ENCODE data around the gene ZFYVE19. TPM values are rescaled to one million over a fixed set of nuclear protein-coding genes. Genes with fewer than 3 reads are reported as not detected.

Gene ZFYVE19
- total RNA-seq, 1 donor from 2014 or later = 26.7 TPM

DNA sequence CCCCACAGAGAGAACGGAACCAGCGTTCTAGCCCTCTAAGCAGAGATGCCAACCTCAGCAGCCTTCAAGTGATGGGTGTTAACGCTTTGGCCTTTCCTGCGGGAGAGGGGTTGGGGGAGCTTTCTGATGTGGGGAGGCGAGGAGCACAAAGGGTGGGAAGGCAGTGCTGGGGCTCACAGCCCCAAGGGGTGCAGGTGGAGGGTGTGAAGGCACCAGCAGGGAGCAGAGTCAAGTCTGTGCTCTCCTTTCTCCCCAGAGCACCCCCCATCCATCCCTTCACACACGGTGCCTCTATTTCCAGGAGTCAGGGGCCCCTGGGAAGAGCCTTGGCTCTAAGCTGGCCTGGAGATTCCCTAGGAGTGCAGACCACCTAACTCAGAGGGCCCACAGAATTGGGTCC lies 33.0 kb upstream of the ZFYVE19 start:
- Histone ChIP-seq H3K27ac (no peak overlapping the region), H3K4me1 (peaks cover 22% of the 10 kb centered on the region), H3K36me3 (peaks cover 65% of the 10 kb centered on the region), H3K9me3 (no peaks in the 10 kb centered on the region), H3K27me3 (no peaks in the 10 kb centered on the region), H3K4me3 (no peak overlapping the region)
- ATAC-seq = no peak
- intact Hi-C loops (cut with DNase I) = no loop called here
- no peak for TF ChIP-seq CTCF (IDR thresholded peaks at IDR 0.05)
- no peak for DNase-seq

DNA sequence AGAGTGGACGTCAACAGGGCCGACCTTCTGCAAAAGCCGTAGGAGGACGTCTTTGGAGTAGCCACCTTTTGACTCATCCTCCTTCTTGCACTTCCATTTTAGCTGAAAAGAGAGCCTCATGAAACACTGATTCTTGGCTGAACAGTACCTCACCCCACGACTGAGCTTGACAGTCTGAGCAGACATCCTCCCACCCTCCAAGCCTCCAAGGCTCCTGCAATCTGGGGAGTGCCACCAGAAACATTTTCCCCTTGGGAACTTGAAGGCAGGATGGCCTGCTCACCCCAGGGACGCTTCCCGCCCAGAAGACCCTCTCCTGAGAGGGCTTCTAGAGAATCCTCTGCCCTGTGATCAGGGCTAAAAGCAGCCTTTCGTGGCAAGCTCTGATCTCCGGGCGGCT lies 31.9 kb upstream of the ZFYVE19 start:
- DNase-seq (no peak), ATAC-seq (no peak)
- no peak overlapping the region for H3K27ac ChIP-seq
- H3K4me1 ChIP-seq = peaks cover 11% of the 10 kb centered on the region
- TF ChIP-seq CTCF (IDR thresholded peaks at IDR 0.05) = no peak
- intact Hi-C loops (cut with DNase I) = no loop called here
- no peak overlapping the region for H3K4me3 ChIP-seq
- peaks cover 74% of the 10 kb centered on the region for H3K36me3 ChIP-seq
- no peaks in the 10 kb centered on the region for H3K27me3 ChIP-seq
- no peaks in the 10 kb centered on the region for H3K9me3 ChIP-seq

- Histone ChIP-seq H3K27ac (no peak overlapping the region), H3K27me3 (no peaks in the 10 kb centered on the region)
- intact Hi-C loops (cut with DNase I) = no loop called here
Observed at GRCh38 chr15:40775740-40776536, 31.0 kb upstream of the ZFYVE19 start.

GRCh38 chr15:40776537-40777141 lies 30.2 kb upstream of the ZFYVE19 start:
- peaks cover 74% of the 10 kb centered on the region for H3K36me3 ChIP-seq
- H3K9me3 ChIP-seq = no peaks in the 10 kb centered on the region
- H3K27ac ChIP-seq = no peak overlapping the region
- ATAC-seq = peak; percentile 92
- no peak for TF ChIP-seq CTCF (IDR thresholded peaks at IDR 0.05)
- peak; percentile 86 for DNase-seq
- intact Hi-C loops (cut with DNase I) = no loop called here
- peaks cover 10% of the 10 kb centered on the region for H3K4me1 ChIP-seq
- H3K4me3 ChIP-seq = no peak overlapping the region
- no peaks in the 10 kb centered on the region for H3K27me3 ChIP-seq

More at GRCh38 chr15:40775740-40776536, 31.0 kb upstream of the ZFYVE19 start:
- TF ChIP-seq CTCF (IDR thresholded peaks at IDR 0.05) = no peak
- no peaks in the 10 kb centered on the region for H3K9me3 ChIP-seq
- H3K36me3 ChIP-seq = peaks cover 74% of the 10 kb centered on the region
- ATAC-seq (no peak), DNase-seq (no peak)
- H3K4me1 ChIP-seq = peaks cover 10% of the 10 kb centered on the region
- no peak overlapping the region for H3K4me3 ChIP-seq

DNA sequence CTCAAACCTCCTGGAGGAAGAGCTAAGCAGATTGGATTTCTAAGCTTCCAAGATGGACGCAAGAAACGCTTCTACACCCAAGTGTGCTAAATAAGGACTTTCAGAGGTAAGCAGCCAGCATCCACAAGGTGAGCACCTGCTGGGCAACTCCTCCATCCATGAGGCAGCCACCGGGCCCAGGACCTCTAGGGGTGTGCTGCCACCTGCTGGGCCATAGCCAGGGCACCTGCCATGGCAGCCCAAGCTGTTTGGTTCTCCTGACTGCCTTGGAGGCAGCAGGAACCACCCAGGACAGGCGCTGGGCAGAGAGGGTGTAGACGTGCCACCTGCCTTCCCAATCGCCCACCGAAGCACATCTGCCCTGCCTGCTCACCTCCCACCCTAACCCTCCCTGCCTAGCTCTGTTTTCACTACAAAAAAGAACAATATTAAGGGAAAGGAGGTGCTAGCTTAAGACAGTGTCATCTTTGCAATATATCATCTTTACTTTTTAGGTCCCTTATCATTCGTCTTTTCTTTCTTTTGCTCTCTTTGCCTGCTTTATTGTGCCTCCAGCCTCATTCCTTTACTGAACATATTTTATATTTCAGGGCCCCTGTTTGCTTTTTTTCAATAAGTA lies 24.2 kb upstream of the ZFYVE19 start:
- Histone ChIP-seq H3K4me1 (peaks cover 12% of the 10 kb centered on the region), H3K4me3 (no peak overlapping the region), H3K36me3 (peaks cover 20% of the 10 kb centered on the region), H3K27ac (no peak overlapping the region), H3K9me3 (no peaks in the 10 kb centered on the region), H3K27me3 (no peaks in the 10 kb centered on the region)
- TF ChIP-seq CTCF (IDR thresholded peaks at IDR 0.05) = peak; percentile 76
- ATAC-seq (peak; percentile 94), DNase-seq (peak; percentile 91)
- intact Hi-C loops (cut with DNase I) = no loop called here

All from upper lobe of right lung (tissue), 1 donor.